Measurements from ENCODE around the gene GTF2F2.
A peak's percentile ranks its signal among the peaks of the same experiment; 100 is the strongest.

Gene GTF2F2

GRCh38 chr13:45120967-45121831 lies 889 bp downstream of the GTF2F2 start:
- DNase-seq (ENCODE audit: extremely low spot score, insufficient read length, low read depth) (no peak), FAIRE-seq (peak; percentile 53)

GRCh38 chr13:45122941-45123340 lies 2.6 kb downstream of the GTF2F2 start:
- no peak for DNase-seq (ENCODE audit: extremely low spot score, insufficient read length, low read depth)
- no peak for FAIRE-seq

- no peak for DNase-seq (ENCODE audit: extremely low spot score, insufficient read length, low read depth)
- peak; percentile 90 for FAIRE-seq
Observed at GRCh38 chr13:45132369-45133064, 12.2 kb downstream of the GTF2F2 start.

- FAIRE-seq (no peak), DNase-seq (ENCODE audit: extremely low spot score, insufficient read length, low read depth) (no peak)
Observed at GRCh38 chr13:45133396-45134118, 13.2 kb downstream of the GTF2F2 start.

- no peak for FAIRE-seq
- no peak for DNase-seq (ENCODE audit: extremely low spot score, insufficient read length, low read depth)
Observed at GRCh38 chr13:45136741-45137504, 16.6 kb downstream of the GTF2F2 start.

GRCh38 chr13:45137526-45137925 lies 17.2 kb downstream of the GTF2F2 start:
- no peak for DNase-seq (ENCODE audit: extremely low spot score, insufficient read length, low read depth)
- FAIRE-seq: no peak

- no peak for FAIRE-seq
- DNase-seq (ENCODE audit: extremely low spot score, insufficient read length, low read depth): no peak
Observed at GRCh38 chr13:45138282-45138681, 18.0 kb downstream of the GTF2F2 start.

- FAIRE-seq (no peak), DNase-seq (ENCODE audit: extremely low spot score, insufficient read length, low read depth) (no peak)
Observed at GRCh38 chr13:45141369-45141768, 21.1 kb downstream of the GTF2F2 start.

GRCh38 chr13:45142440-45143345 lies 22.4 kb downstream of the GTF2F2 start:
- no peak for DNase-seq (ENCODE audit: extremely low spot score, insufficient read length, low read depth)
- FAIRE-seq: no peak

GRCh38 chr13:45143346-45143751 lies 23.0 kb downstream of the GTF2F2 start:
- FAIRE-seq: no peak
- DNase-seq (ENCODE audit: extremely low spot score, insufficient read length, low read depth): no peak

- no peak for DNase-seq (ENCODE audit: extremely low spot score, insufficient read length, low read depth)
- FAIRE-seq: no peak
Observed at GRCh38 chr13:45149964-45150363, 29.7 kb downstream of the GTF2F2 start.

- DNase-seq (ENCODE audit: extremely low spot score, insufficient read length, low read depth) (no peak), FAIRE-seq (no peak)
Observed at GRCh38 chr13:45156565-45157361, 36.5 kb downstream of the GTF2F2 start.

- FAIRE-seq (no peak), DNase-seq (ENCODE audit: extremely low spot score, insufficient read length, low read depth) (no peak)
Observed at GRCh38 chr13:45162194-45162593, 41.9 kb downstream of the GTF2F2 start.

GRCh38 chr13:45162821-45163220 lies 42.5 kb downstream of the GTF2F2 start:
- DNase-seq (ENCODE audit: extremely low spot score, insufficient read length, low read depth) (no peak), FAIRE-seq (no peak)

GRCh38 chr13:45166858-45167257 lies 46.5 kb downstream of the GTF2F2 start:
- DNase-seq (ENCODE audit: extremely low spot score, insufficient read length, low read depth) (no peak), FAIRE-seq (no peak)

- FAIRE-seq (no peak), DNase-seq (ENCODE audit: extremely low spot score, insufficient read length, low read depth) (no peak)
Observed at GRCh38 chr13:45167611-45168554, 47.6 kb downstream of the GTF2F2 start.

- DNase-seq (ENCODE audit: extremely low spot score, insufficient read length, low read depth) (no peak), FAIRE-seq (no peak)
Observed at GRCh38 chr13:45168555-45168930, 48.2 kb downstream of the GTF2F2 start.
